Measurements from ENCODE around the gene DMAC2. TPM values are rescaled to one million over a fixed set of nuclear protein-coding genes. Genes with fewer than 3 reads are reported as not detected.

DMAC2 gene
- total and polyA plus RNA-seq, 2 of the 13 experiments (the other 11 are each of a cell fraction or from before 2014, with no cell fraction given), result 39.0 to 66.0 TPM

DNA sequence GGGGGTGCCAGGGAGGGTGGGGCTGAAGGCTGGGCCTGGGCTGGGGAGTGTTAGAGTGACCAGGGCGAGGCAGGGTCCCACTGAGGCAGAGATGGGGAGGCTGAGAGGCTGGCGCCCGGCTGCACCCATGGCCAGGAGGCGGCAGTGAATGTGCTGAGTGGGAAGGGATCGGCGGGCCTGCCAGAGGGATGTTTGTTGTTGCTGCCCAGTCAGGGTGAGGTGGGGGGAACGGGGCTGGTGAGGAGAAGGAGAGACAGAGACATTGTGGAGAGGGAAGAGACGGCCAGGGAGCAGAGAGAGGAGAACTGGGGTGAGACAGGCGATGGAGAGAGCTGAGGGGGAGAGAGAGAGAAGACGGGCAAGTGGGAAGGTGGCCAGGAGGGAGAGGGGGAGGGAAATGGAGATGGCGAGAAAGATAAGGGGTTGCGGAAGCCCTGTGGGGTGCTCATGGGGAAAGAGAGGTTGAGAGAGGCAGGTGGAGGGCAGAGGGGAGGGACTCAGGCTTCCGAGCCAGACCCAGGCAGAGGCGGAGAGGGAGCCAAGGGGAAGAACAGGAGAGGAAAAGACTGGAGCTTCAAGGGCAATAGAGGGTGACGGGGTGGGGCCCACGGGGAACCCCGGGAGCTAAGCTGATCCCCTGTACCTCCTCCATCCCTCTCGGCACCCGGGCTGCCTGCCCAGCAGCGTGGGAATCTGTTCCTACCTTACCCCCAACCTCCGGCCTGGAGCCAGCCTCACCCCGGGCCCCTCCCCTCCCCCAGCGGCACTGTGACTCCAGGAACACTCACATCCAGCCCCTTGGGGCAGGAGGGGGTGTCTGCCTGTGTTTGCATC lies 11.8 kb downstream of the DMAC2 start:
- H3K9ac ChIP-seq (ENCODE audit: insufficient read depth, low read depth, low read length), result 0 out of 2 replicates have a peak overlapping the region, but pooled peaks have one; percentile 39
- BruUV-seq (replicated peaks), result no TSS peak
- H3K9me3 ChIP-seq (ENCODE audit: low read length), result no peaks in the 10 kb centered on the region
- intact Hi-C loops (cut with micrococcal nuclease; ENCODE audit: unreplicated experiment) (no loop called here), in situ Hi-C loops (cut with HindIII; ENCODE audit: extremely low pct_ligation_motif_present, low pct_unique_long_range_greater_than_20kb) (no loop called here)
- ATAC-seq (peak; percentile 35), DNase-seq (ENCODE audit: low spot score) (no peak), FAIRE-seq (no peak)
- POLR2A ChIA-PET, result interaction anchor here (0.8 to 3.7 kb wide), 8 partner anchors 11 to 165 kb away, joined by 3 to 55 read pairs (median 4); partner anchors contain the start of genes B9D2 and DMAC2
- WGBS (ENCODE audit: low lambda C conversion rate), result 39% methylated on average over 17 of the region's 23 CpGs
- H3K27ac ChIP-seq (ENCODE audit: extremely low read length, insufficient read depth, low read length), result no peak overlapping the region
- H3K36me3 ChIP-seq (replicated peaks in 1 of 2; ENCODE audit: control insufficient read depth in 1 of 2, insufficient read depth in 2 of 2, low read length in 2 of 2), result peaks cover 14 to 20% of the 10 kb centered on the region in 2 experiments; a peak in 4 of 5 replicates
- CTCF ChIA-PET (ENCODE audit: low intra/inter-chr PET ratio, low total read pairs), result no interaction called here
- H3K4me2 ChIP-seq (ENCODE audit: low read depth, low read length), result peak overlapping the region; percentile 72
- H2AFZ ChIP-seq (ENCODE audit: low read length), result no peak overlapping the region
- H3K79me2 ChIP-seq (ENCODE audit: insufficient read depth, low read length), result no peaks in the 10 kb centered on the region
- no peaks in the 10 kb centered on the region for H3K27me3 ChIP-seq (ENCODE audit: control insufficient read depth in 1 of 2, insufficient read depth in 2 of 2, low read length in 2 of 2)
- H3K4me3 ChIP-seq (replicated peaks in 1 of 3; ENCODE audit: insufficient read depth in 1 of 3, low read depth in 2 of 3, low read length in 3 of 3), result peak overlapping the region; percentile 26 to 76 (median 62); a peak in 4 of 6 replicates
- H3K4me1 ChIP-seq (ENCODE audit: insufficient read depth, low read length), result peaks cover 59% of the 10 kb centered on the region
- H4K20me1 ChIP-seq (ENCODE audit: insufficient read depth, low read length), result no peaks in the 10 kb centered on the region
- TF ChIP-seq, protein P1, sequence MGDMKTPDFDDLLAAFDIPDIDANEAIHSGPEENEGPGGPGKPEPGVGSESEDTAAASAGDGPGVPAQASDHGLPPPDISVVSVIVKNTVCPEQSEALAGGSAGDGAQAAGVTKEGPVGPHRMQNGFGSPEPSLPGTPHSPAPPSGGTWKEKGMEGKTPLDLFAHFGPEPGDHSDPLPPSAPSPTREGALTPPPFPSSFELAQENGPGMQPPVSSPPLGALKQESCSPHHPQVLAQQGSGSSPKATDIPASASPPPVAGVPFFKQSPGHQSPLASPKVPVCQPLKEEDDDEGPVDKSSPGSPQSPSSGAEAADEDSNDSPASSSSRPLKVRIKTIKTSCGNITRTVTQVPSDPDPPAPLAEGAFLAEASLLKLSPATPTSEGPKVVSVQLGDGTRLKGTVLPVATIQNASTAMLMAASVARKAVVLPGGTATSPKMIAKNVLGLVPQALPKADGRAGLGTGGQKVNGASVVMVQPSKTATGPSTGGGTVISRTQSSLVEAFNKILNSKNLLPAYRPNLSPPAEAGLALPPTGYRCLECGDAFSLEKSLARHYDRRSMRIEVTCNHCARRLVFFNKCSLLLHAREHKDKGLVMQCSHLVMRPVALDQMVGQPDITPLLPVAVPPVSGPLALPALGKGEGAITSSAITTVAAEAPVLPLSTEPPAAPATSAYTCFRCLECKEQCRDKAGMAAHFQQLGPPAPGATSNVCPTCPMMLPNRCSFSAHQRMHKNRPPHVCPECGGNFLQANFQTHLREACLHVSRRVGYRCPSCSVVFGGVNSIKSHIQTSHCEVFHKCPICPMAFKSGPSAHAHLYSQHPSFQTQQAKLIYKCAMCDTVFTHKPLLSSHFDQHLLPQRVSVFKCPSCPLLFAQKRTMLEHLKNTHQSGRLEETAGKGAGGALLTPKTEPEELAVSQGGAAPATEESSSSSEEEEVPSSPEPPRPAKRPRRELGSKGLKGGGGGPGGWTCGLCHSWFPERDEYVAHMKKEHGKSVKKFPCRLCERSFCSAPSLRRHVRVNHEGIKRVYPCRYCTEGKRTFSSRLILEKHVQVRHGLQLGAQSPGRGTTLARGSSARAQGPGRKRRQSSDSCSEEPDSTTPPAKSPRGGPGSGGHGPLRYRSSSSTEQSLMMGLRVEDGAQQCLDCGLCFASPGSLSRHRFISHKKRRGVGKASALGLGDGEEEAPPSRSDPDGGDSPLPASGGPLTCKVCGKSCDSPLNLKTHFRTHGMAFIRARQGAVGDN (CRISPR knock-in tag; IDR thresholded peaks at IDR 0.05), result peak; percentile 27; the same call in 1 of the 2 replicates
- TF ChIP-seq AGO2 (optimal IDR thresholded peaks at IDR 0.05; ENCODE audit: low read depth, low read length) (peak; percentile 8), MED8 (CRISPR knock-in tag; IDR thresholded peaks at IDR 0.05; ENCODE audit: insufficient replicate concordance) (no peak), ZC3H13 (CRISPR knock-in tag; IDR thresholded peaks at IDR 0.05) (no peak)
- TF ChIP-seq, protein P2, sequence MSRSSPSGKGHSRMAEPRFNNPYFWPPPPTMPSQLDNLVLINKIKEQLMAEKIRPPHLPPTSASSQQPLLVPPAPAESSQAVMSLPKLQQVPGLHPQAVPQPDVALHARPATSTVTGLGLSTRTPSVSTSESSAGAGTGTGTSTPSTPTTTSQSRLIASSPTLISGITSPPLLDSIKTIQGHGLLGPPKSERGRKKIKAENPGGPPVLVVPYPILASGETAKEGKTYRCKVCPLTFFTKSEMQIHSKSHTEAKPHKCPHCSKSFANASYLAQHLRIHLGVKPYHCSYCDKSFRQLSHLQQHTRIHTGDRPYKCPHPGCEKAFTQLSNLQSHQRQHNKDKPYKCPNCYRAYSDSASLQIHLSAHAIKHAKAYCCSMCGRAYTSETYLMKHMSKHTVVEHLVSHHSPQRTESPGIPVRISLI (CRISPR knock-in tag; IDR thresholded peaks at IDR 0.05; ENCODE audit: borderline replicate concordance), result no peak
- TF ChIP-seq, protein P3, sequence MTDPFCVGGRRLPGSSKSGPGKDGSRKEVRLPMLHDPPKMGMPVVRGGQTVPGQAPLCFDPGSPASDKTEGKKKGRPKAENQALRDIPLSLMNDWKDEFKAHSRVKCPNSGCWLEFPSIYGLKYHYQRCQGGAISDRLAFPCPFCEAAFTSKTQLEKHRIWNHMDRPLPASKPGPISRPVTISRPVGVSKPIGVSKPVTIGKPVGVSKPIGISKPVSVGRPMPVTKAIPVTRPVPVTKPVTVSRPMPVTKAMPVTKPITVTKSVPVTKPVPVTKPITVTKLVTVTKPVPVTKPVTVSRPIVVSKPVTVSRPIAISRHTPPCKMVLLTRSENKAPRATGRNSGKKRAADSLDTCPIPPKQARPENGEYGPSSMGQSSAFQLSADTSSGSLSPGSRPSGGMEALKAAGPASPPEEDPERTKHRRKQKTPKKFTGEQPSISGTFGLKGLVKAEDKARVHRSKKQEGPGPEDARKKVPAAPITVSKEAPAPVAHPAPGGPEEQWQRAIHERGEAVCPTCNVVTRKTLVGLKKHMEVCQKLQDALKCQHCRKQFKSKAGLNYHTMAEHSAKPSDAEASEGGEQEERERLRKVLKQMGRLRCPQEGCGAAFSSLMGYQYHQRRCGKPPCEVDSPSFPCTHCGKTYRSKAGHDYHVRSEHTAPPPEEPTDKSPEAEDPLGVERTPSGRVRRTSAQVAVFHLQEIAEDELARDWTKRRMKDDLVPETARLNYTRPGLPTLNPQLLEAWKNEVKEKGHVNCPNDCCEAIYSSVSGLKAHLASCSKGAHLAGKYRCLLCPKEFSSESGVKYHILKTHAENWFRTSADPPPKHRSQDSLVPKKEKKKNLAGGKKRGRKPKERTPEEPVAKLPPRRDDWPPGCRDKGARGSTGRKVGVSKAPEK (CRISPR knock-in tag; IDR thresholded peaks at IDR 0.05; ENCODE audit: borderline replicate concordance), result no peak
- TF ChIP-seq, protein P4, sequence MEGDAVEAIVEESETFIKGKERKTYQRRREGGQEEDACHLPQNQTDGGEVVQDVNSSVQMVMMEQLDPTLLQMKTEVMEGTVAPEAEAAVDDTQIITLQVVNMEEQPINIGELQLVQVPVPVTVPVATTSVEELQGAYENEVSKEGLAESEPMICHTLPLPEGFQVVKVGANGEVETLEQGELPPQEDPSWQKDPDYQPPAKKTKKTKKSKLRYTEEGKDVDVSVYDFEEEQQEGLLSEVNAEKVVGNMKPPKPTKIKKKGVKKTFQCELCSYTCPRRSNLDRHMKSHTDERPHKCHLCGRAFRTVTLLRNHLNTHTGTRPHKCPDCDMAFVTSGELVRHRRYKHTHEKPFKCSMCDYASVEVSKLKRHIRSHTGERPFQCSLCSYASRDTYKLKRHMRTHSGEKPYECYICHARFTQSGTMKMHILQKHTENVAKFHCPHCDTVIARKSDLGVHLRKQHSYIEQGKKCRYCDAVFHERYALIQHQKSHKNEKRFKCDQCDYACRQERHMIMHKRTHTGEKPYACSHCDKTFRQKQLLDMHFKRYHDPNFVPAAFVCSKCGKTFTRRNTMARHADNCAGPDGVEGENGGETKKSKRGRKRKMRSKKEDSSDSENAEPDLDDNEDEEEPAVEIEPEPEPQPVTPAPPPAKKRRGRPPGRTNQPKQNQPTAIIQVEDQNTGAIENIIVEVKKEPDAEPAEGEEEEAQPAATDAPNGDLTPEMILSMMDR (CRISPR knock-in tag; IDR thresholded peaks at IDR 0.05), result peak; percentile 19; the same call in 1 of the 2 replicates
- TF ChIP-seq, protein P5, sequence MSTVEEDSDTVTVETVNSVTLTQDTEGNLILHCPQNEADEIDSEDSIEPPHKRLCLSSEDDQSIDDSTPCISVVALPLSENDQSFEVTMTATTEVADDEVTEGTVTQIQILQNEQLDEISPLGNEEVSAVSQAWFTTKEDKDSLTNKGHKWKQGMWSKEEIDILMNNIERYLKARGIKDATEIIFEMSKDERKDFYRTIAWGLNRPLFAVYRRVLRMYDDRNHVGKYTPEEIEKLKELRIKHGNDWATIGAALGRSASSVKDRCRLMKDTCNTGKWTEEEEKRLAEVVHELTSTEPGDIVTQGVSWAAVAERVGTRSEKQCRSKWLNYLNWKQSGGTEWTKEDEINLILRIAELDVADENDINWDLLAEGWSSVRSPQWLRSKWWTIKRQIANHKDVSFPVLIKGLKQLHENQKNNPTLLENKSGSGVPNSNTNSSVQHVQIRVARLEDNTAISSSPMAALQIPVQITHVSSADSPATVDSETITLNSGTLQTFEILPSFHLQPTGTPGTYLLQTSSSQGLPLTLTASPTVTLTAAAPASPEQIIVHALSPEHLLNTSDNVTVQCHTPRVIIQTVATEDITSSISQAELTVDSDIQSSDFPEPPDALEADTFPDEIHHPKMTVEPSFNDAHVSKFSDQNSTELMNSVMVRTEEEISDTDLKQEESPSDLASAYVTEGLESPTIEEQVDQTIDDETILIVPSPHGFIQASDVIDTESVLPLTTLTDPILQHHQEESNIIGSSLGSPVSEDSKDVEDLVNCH (CRISPR knock-in tag; IDR thresholded peaks at IDR 0.05), result no peak

Data from HepG2 (cell line).